Measurements from ENCODE around the gene OR4D6. TPM values are rescaled to one million over a fixed set of nuclear protein-coding genes. Genes with fewer than 3 reads are reported as not detected.
"Not testable (repeated sequence)": the region's sequence is repeated elsewhere in the genome, so short reads cannot be mapped to it uniquely, and the experiment has no call there.

OR4D6 gene
- total RNA-seq, 1 experiment from 2014 or later: not detected

GRCh38 chr11:59429924-59430516 is 26.7 kb upstream of the OR4D6 start:
- BruUV-seq (replicated peaks): no TSS peak
- intact Hi-C loops (cut with micrococcal nuclease; ENCODE audit: unreplicated experiment): loop anchor here (1.0 to 5.0 kb wide), 5 partner anchors 148 to 273 kb away; no protein-coding TSS in a partner anchor
- DNase-seq (ENCODE audit: low spot score): peak; percentile 79

GRCh38 chr11:59436169-59436568 is 20.6 kb upstream of the OR4D6 start, which contains the start of gene OR5A1:
TSS of gene OR5A1 (plus strand) at chr11:59436469. CDS start at chr11:59443169, 6,700 bp downstream.
- H3K9me3 ChIP-seq (ENCODE audit: low read depth, low read length, poor library complexity, severe bottlenecking): no peaks in the 10 kb centered on the region
- peaks cover 6% of the 10 kb centered on the region for H3K4me1 ChIP-seq (ENCODE audit: insufficient read depth, low read length, poor library complexity, severe bottlenecking)
- H3K27me3 ChIP-seq (replicated peaks; ENCODE audit: insufficient read depth, low read depth, low read length, poor library complexity): no peaks in the 10 kb centered on the region
- no peaks in the 10 kb centered on the region for H3K36me3 ChIP-seq (ENCODE audit: insufficient read depth, low read length, poor library complexity, severe bottlenecking)
- ChIA-PET POLR2A (ENCODE audit: low non-redundant PET) (no interaction called here), CTCF (interaction anchor here (0.5 kb wide), 1 partner anchor 101 kb away, joined by 7 read pairs; no protein-coding TSS in a partner anchor)
- H3K27ac ChIP-seq (ENCODE audit: low read depth, low read length, poor library complexity, severe bottlenecking): no peak within 1 kb of the TSS
- DNase-seq (ENCODE audit: low spot score): no peak
- no peak within 1 kb of the TSS for H3K4me3 ChIP-seq (ENCODE audit: low read depth, low read length, poor library complexity, severe bottlenecking)
- no peak for TF ChIP-seq CTCF (conservative IDR thresholded peaks at IDR 0.05; ENCODE audit: low read depth, low read length)
- no peak for TF ChIP-seq EZH2 (IDR thresholded peaks at IDR 0.05; ENCODE audit: borderline replicate concordance, low read depth, low read length, poor library complexity, severe bottlenecking)
- BruUV-seq (replicated peaks): no TSS peak
- intact Hi-C loops (cut with micrococcal nuclease; ENCODE audit: unreplicated experiment): loop anchor here (5.0 kb wide), 1 partner anchor 246 kb away; no protein-coding TSS in a partner anchor

More at GRCh38 chr11:59429924-59430516, 26.7 kb upstream of the OR4D6 start:
- ChIA-PET CTCF (no interaction called here), POLR2A (ENCODE audit: low non-redundant PET) (no interaction called here)
- Histone ChIP-seq H3K27ac (ENCODE audit: low read depth, low read length, poor library complexity, severe bottlenecking) (no peak overlapping the region), H3K9me3 (ENCODE audit: low read depth, low read length, poor library complexity, severe bottlenecking) (no peaks in the 10 kb centered on the region), H3K4me1 (ENCODE audit: insufficient read depth, low read length, poor library complexity, severe bottlenecking) (peaks cover 16% of the 10 kb centered on the region), H3K36me3 (ENCODE audit: insufficient read depth, low read length, poor library complexity, severe bottlenecking) (no peaks in the 10 kb centered on the region), H3K27me3 (replicated peaks; ENCODE audit: insufficient read depth, low read depth, low read length, poor library complexity) (no peaks in the 10 kb centered on the region), H3K4me3 (ENCODE audit: low read depth, low read length, poor library complexity, severe bottlenecking) (no peak overlapping the region)
- peak; percentile 92 for TF ChIP-seq CTCF (conservative IDR thresholded peaks at IDR 0.05; ENCODE audit: low read depth, low read length)
- TF ChIP-seq EZH2 (IDR thresholded peaks at IDR 0.05; ENCODE audit: borderline replicate concordance, low read depth, low read length, poor library complexity, severe bottlenecking): no peak

- Histone ChIP-seq H3K4me3 (ENCODE audit: low read depth, low read length, poor library complexity, severe bottlenecking) (no peak overlapping the region), H3K9me3 (ENCODE audit: low read depth, low read length, poor library complexity, severe bottlenecking) (no peaks in the 10 kb centered on the region), H3K4me1 (ENCODE audit: insufficient read depth, low read length, poor library complexity, severe bottlenecking) (peaks cover 6% of the 10 kb centered on the region), H3K27ac (ENCODE audit: low read depth, low read length, poor library complexity, severe bottlenecking) (no peak overlapping the region), H3K27me3 (replicated peaks; ENCODE audit: insufficient read depth, low read depth, low read length, poor library complexity) (no peaks in the 10 kb centered on the region), H3K36me3 (ENCODE audit: insufficient read depth, low read length, poor library complexity, severe bottlenecking) (no peaks in the 10 kb centered on the region)
- intact Hi-C loops (cut with micrococcal nuclease; ENCODE audit: unreplicated experiment): loop anchor here (5.0 kb wide), 1 partner anchor 245 kb away; no protein-coding TSS in a partner anchor
- TF ChIP-seq CTCF (conservative IDR thresholded peaks at IDR 0.05; ENCODE audit: low read depth, low read length): no peak
- no peak for TF ChIP-seq EZH2 (IDR thresholded peaks at IDR 0.05; ENCODE audit: borderline replicate concordance, low read depth, low read length, poor library complexity, severe bottlenecking)
- DNase-seq (ENCODE audit: low spot score): peak; percentile 75
- ChIA-PET CTCF (no interaction called here), POLR2A (ENCODE audit: low non-redundant PET) (no interaction called here)
- no TSS peak for BruUV-seq (replicated peaks)
Observed at GRCh38 chr11:59437770-59438169, 19.0 kb upstream of the OR4D6 start.

GRCh38 chr11:59445624-59446023 is 11.1 kb upstream of the OR4D6 start:
- H3K36me3 ChIP-seq (ENCODE audit: insufficient read depth, low read length, poor library complexity, severe bottlenecking); intact Hi-C loops (cut with micrococcal nuclease; ENCODE audit: unreplicated experiment); H3K4me1 ChIP-seq (ENCODE audit: insufficient read depth, low read length, poor library complexity, severe bottlenecking); BruUV-seq (replicated peaks); POLR2A ChIA-PET (ENCODE audit: low non-redundant PET); CTCF ChIA-PET; H3K27me3 ChIP-seq (replicated peaks; ENCODE audit: insufficient read depth, low read depth, low read length, poor library complexity); H3K27ac ChIP-seq (ENCODE audit: low read depth, low read length, poor library complexity, severe bottlenecking); H3K4me3 ChIP-seq (ENCODE audit: low read depth, low read length, poor library complexity, severe bottlenecking); H3K9me3 ChIP-seq (ENCODE audit: low read depth, low read length, poor library complexity, severe bottlenecking); DNase-seq (ENCODE audit: low spot score): not testable (repeated sequence)

All from A673 (cell line).